ENCODE results near the gene AMPD2. TPM values are rescaled to one million over a fixed set of nuclear protein-coding genes. Genes with fewer than 3 reads are reported as not detected.
"Not testable (repeated sequence)": the region's sequence is repeated elsewhere in the genome, so short reads cannot be mapped to it uniquely, and the experiment has no call there.

Gene AMPD2
- total RNA-seq, 1 donor from 2014 or later = 22.9 TPM

GRCh38 chr1:109669246-109669948, 49.8 kb downstream of the AMPD2 start:
- TF ChIP-seq CTCF (IDR thresholded peaks at IDR 0.05) (no peak), EZH2phosphoT487 (IDR thresholded peaks at IDR 0.05) (no peak), EZH2 (IDR thresholded peaks at IDR 0.05) (no peak)
- Histone ChIP-seq H3K9me3 (ENCODE audit: low read depth) (no peaks in the 10 kb centered on the region), H3K79me2 (ENCODE audit: low read depth) (no peaks in the 10 kb centered on the region), H3K27me3 (no peaks in the 10 kb centered on the region), H3K4me3 (no peak overlapping the region), H3K9ac (no peak overlapping the region), H2AFZ (replicated peaks) (no peak overlapping the region), H3K27ac (no peak overlapping the region), H3K36me3 (no peaks in the 10 kb centered on the region), H4K20me1 (ENCODE audit: low read depth) (no peaks in the 10 kb centered on the region), H3F3A (ENCODE audit: low read depth) (no peaks in the 10 kb centered on the region), H3K4me1 (peaks cover 6% of the 10 kb centered on the region), H3K4me2 (no peak overlapping the region)
- Mint-ChIP-seq H3K9me3 (peaks cover 4% of the 10 kb centered on the region), H3K36me3 (peaks cover 5% of the 10 kb centered on the region), H3K27ac (peak overlapping the region; percentile 34), H3K4me3 (peak overlapping the region; percentile 65), H3K27me3 (ENCODE audit: insufficient read depth, low read depth) (peaks cover 2% of the 10 kb centered on the region), H3K4me1 (peaks cover 12% of the 10 kb centered on the region)
- no peak for DNase-seq (ENCODE audit: low spot score)

GRCh38 chr1:109669949-109670302, 50.3 kb downstream of the AMPD2 start:
- not testable (repeated sequence) for H3K27ac Mint-ChIP-seq; H3K9me3 ChIP-seq (ENCODE audit: low read depth); H3K79me2 ChIP-seq (ENCODE audit: low read depth); H3K9me3 Mint-ChIP-seq; H3K4me3 ChIP-seq; H3K36me3 ChIP-seq; H3K4me3 Mint-ChIP-seq; H3F3A ChIP-seq (ENCODE audit: low read depth); DNase-seq (ENCODE audit: low spot score); H4K20me1 ChIP-seq (ENCODE audit: low read depth); H3K27ac ChIP-seq; H3K27me3 Mint-ChIP-seq (ENCODE audit: insufficient read depth, low read depth); H2AFZ ChIP-seq (replicated peaks); H3K27me3 ChIP-seq; H3K4me1 ChIP-seq; H3K4me2 ChIP-seq; H3K9ac ChIP-seq; H3K36me3 Mint-ChIP-seq
- peaks cover 12% of the 10 kb centered on the region for H3K4me1 Mint-ChIP-seq

DNA sequence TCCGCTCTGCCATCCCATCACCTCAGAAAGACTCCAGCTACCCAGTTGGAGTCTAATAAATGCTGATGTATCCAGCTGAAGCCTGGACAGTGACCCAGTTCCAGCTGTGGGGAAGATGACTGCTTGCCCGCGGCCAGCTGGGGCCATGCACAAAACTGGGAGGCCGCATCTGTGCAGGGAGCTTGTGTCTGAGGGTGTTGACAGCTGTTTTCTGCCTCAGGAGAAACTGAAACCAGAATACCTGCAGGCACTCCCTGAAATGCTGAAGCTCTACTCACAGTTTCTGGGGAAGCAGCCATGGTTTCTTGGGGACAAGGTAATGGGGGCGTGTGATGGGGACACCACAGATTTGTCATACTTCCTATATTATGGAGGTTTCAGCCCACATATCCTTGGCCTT, 51.4 kb downstream of the AMPD2 start:
- Histone ChIP-seq H3K4me1 (peaks cover 6% of the 10 kb centered on the region), H3K79me2 (ENCODE audit: low read depth) (no peaks in the 10 kb centered on the region), H3K27ac (no peak overlapping the region), H3K27me3 (no peaks in the 10 kb centered on the region), H3F3A (ENCODE audit: low read depth) (no peaks in the 10 kb centered on the region), H3K36me3 (no peaks in the 10 kb centered on the region), H3K9me3 (ENCODE audit: low read depth) (no peaks in the 10 kb centered on the region), H3K4me3 (no peak overlapping the region), H4K20me1 (ENCODE audit: low read depth) (no peaks in the 10 kb centered on the region), H3K9ac (no peak overlapping the region), H3K4me2 (no peak overlapping the region), H2AFZ (replicated peaks) (no peak overlapping the region)
- H3K4me3 Mint-ChIP-seq = no peak overlapping the region
- peaks cover 2% of the 10 kb centered on the region for H3K27me3 Mint-ChIP-seq (ENCODE audit: insufficient read depth, low read depth)
- no peak for DNase-seq (ENCODE audit: low spot score)
- peaks cover 12% of the 10 kb centered on the region for H3K4me1 Mint-ChIP-seq
- peaks cover 5% of the 10 kb centered on the region for H3K36me3 Mint-ChIP-seq
- no peak overlapping the region for H3K27ac Mint-ChIP-seq
- TF ChIP-seq EZH2phosphoT487 (IDR thresholded peaks at IDR 0.05) = no peak
- no peak for TF ChIP-seq CTCF (IDR thresholded peaks at IDR 0.05)
- TF ChIP-seq EZH2 (IDR thresholded peaks at IDR 0.05) = no peak
- H3K9me3 Mint-ChIP-seq = peaks cover 4% of the 10 kb centered on the region

DNA sequence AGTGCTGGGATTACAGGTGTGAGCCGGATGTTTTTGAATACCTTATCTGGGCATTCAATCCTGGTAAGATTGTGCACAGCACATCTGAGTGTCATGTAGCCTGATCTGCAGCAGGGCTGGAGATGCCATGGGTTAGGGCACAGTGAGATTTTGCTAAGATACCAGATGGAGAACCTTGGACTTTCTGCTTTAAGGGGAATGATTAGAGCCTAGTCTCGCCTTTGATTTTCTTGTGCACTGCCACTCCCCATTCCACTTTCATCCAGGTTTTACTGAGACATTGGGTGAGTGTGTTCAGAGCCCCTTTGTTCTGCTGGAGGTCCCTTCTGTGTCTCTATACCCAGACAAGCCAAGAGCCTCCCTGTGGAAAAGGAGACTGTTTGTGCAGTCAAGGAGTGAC, 54.2 kb downstream of the AMPD2 start:
- H2AFZ ChIP-seq (replicated peaks); H3K27me3 Mint-ChIP-seq (ENCODE audit: insufficient read depth, low read depth); H3K36me3 ChIP-seq; H3K27ac ChIP-seq; H3K4me3 ChIP-seq; H3K4me1 Mint-ChIP-seq; H3K4me3 Mint-ChIP-seq; H3K4me1 ChIP-seq; H3K27me3 ChIP-seq; H4K20me1 ChIP-seq (ENCODE audit: low read depth); H3K9me3 Mint-ChIP-seq; H3F3A ChIP-seq (ENCODE audit: low read depth); H3K27ac Mint-ChIP-seq; DNase-seq (ENCODE audit: low spot score); H3K36me3 Mint-ChIP-seq; H3K79me2 ChIP-seq (ENCODE audit: low read depth); H3K9ac ChIP-seq; H3K4me2 ChIP-seq; H3K9me3 ChIP-seq (ENCODE audit: low read depth): not testable (repeated sequence)

GRCh38 chr1:109676683-109677381, 57.2 kb downstream of the AMPD2 start:
- H3K79me2 ChIP-seq (ENCODE audit: low read depth); H2AFZ ChIP-seq (replicated peaks); H3K9ac ChIP-seq; H3K4me3 Mint-ChIP-seq; H3F3A ChIP-seq (ENCODE audit: low read depth); H3K36me3 Mint-ChIP-seq; H3K27me3 Mint-ChIP-seq (ENCODE audit: insufficient read depth, low read depth); DNase-seq (ENCODE audit: low spot score); H3K27ac Mint-ChIP-seq; H3K4me1 Mint-ChIP-seq; H3K4me1 ChIP-seq; H3K9me3 ChIP-seq (ENCODE audit: low read depth); H3K27me3 ChIP-seq; H3K4me3 ChIP-seq; H3K36me3 ChIP-seq; H3K9me3 Mint-ChIP-seq; H3K4me2 ChIP-seq; H4K20me1 ChIP-seq (ENCODE audit: low read depth); H3K27ac ChIP-seq: not testable (repeated sequence)

Measured in neural progenitor cell (in vitro differentiated cells).